Fibroblast of lung (primary cell): ENCODE measurements around the gene CERK.

Experiments
- EZH2 ChIP-seq: IDR thresholded peaks from 2 replicates; pipeline ENCODE4 v1.5.1; 2012; ENCODE audit warnings: low read length, control low read depth, mild to moderate bottlenecking; ENCODE audit errors: missing control alignments
- TF ChIP-seq, protein P1 (sequence below), 2 donors: IDR thresholded peaks in 1 of 2; conservative IDR thresholded peaks in 1 of 2; 1 replicate in 1 of 2; 2 replicates in 1 of 2; pipeline ENCODE4 v1.5.1; 2011 to 2012; ENCODE audit warnings: low read length in 2 of 2, control low read depth in 1 of 2, inconsistent platforms in 1 of 2, low read depth in 1 of 2, mild to moderate bottlenecking in 1 of 2

DNA sequence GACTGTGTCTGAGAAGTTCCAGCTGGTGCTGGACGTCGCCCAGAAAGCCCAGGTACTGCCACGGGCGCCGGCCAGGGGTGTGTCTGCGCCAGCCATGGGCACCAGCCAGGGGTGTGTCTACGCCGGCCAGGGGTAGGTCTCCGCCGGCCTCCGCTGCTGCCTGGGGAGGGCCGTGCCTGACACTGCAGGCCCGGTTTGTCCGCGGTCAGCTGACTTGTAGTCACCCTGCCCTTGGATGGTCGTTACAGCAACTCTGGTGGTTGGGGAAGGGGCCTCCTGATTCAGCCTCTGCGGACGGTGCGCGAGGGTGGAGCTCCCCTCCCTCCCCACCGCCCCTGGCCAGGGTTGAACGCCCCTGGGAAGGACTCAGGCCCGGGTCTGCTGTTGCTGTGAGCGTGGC, 69.9 kb downstream of the CERK start:
- TF ChIP-seq, protein P1, sequence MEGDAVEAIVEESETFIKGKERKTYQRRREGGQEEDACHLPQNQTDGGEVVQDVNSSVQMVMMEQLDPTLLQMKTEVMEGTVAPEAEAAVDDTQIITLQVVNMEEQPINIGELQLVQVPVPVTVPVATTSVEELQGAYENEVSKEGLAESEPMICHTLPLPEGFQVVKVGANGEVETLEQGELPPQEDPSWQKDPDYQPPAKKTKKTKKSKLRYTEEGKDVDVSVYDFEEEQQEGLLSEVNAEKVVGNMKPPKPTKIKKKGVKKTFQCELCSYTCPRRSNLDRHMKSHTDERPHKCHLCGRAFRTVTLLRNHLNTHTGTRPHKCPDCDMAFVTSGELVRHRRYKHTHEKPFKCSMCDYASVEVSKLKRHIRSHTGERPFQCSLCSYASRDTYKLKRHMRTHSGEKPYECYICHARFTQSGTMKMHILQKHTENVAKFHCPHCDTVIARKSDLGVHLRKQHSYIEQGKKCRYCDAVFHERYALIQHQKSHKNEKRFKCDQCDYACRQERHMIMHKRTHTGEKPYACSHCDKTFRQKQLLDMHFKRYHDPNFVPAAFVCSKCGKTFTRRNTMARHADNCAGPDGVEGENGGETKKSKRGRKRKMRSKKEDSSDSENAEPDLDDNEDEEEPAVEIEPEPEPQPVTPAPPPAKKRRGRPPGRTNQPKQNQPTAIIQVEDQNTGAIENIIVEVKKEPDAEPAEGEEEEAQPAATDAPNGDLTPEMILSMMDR (conservative IDR thresholded peaks at IDR 0.05 in 1 of 2, IDR thresholded peaks at IDR 0.05 in 1 of 2; ENCODE audit: low read depth in 1 of 2, low read length in 2 of 2), result no peak
- TF ChIP-seq EZH2, result no peak
